HG03565 (cell line): ENCODE data around the gene APOB.

Source experiments
- ATAC-seq: cut with Tn5 transposase; IDR thresholded peaks from one replicate; pipeline ENCODE4 v1.9.1; 2021; ENCODE audit warnings: mild to moderate bottlenecking, moderate library complexity; ENCODE audit not compliant: unreplicated experiment

APOB gene

DNA sequence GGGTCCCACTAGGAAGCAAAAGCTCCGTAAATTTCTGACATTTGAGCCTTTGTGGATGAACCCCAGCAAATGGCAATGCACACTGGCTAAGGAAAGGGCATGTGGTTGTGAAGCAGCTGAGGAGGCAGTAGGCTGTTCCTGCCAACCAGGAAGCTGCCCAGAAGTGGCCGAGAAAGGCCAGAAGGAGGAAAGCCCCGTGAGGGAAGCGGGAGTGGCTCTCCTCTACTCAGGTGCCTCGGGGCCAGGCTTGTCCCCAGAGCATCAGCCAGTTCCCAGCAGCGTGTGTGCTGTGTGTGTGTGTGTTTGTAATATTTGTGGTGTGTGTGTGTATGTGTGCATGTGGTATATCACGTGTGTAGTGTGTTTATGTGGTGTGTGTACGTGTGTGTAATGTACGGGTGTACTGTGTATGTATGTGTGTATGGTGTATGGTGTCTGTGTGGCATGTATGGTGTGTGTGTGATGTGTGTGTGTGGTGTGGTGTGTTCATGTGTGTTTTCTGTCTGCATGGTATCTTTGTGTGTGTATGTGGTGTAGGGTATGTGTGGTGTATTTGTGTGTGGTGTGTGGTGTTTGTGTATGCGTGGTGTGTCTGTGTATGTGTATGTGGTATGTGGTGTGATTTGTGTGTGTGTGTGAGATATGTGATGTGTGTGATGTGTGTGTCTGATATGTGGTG is 90.6 kb downstream of the APOB start:
- no peak for ATAC-seq
